Inferior parietal cortex (tissue), 1 donor: Measurements from ENCODE around the gene NOL11.
"Not testable (repeated sequence)": the region's sequence is repeated elsewhere in the genome, so short reads cannot be mapped to it uniquely, and the experiment has no call there.

Experiments
- DNase-seq: peaks from one replicate; pipeline ENCODE4 v3.0.0-alpha.2; 2016; ENCODE audit errors: extremely low spot score

Gene NOL11

DNA sequence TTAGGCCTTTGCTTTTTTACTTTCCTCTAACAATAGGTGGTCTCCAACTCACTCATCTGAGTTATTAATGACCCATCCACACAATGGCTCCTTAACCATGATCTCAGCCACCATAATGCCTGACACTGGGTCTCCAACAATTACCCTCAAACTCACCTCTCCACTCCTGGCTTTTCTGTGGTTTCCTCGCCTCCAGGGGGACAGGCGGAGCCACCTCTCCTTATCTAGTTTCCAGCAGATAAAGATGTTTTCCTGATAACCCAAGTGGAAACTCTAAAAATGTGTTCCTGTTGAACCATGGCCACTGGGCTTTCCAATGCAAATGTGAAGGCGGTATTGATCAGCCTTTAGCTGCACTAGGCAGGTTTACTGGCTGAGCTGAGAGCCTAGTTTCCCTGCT lies 9.4 kb upstream of the NOL11 start:
- DNase-seq: no peak

DNA sequence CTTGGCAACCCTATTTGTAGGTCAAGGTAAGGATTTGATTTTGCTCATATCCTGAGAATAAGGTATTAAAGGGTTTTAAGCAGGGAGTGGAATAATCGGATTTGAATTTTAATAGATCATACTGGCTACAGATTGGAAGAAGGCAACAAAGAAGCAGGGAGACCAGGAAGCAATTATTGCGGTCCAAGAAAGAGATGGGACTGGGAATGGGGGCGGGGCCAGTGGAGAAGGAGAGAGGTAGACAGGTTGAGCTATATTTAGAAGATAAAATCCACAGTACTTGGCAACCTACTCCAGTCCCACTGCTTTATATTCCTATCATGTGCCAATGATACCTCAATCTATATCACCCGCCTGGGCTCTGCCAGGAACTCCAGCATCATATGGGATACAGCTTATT lies 5.8 kb upstream of the NOL11 start:
- no peak for DNase-seq

DNA sequence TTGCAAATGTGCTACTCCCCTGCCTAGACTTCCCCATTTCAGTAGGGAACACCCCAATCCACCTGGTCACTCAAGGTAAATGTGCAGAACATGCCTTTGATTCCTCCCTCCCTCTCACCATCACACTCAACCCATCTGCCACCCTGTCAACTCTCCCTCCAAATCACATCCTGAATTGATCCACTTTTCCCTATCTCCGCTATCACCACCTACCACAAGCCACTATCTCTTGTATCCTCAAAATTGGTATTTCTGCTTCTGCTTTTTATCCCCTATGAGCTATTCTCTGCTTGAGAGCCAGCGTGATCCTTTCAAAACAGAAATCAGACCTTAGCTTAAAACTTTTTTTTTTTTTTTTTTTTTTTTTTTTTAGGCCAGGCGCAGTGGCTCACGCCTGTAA lies 5.4 kb upstream of the NOL11 start:
- DNase-seq: no peak

DNA sequence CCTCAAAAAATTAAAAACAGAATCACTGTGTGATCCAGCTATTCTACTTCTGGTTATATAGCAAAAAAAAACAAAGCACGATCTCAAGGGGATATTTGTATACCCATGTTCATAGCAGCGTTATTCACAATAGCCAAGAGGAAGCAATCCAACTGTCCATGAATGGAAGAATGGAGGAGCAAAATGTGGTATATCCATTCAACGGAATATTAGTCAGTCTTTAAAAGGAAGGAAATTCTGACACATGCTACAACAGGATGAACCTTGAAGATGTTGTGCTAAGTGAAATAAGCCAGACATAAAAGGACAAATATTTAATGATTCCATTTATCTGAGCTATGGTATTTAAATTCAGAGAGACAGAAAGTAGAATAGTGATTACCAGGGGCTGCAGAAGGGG lies 4.6 kb upstream of the NOL11 start:
- no peak for DNase-seq

- DNase-seq: no peak
These were observed 1.3 kb upstream of the NOL11 start for GRCh38 chr17:67716405-67716798.

GRCh38 chr17:67717192-67717623 lies 528 bp upstream of the NOL11 start:
- no peak for DNase-seq

GRCh38 chr17:67718325-67718941 lies 697 bp downstream of the NOL11 start:
- no peak for DNase-seq

GRCh38 chr17:67725373-67725791 lies 7.6 kb downstream of the NOL11 start:
- no peak for DNase-seq

DNA sequence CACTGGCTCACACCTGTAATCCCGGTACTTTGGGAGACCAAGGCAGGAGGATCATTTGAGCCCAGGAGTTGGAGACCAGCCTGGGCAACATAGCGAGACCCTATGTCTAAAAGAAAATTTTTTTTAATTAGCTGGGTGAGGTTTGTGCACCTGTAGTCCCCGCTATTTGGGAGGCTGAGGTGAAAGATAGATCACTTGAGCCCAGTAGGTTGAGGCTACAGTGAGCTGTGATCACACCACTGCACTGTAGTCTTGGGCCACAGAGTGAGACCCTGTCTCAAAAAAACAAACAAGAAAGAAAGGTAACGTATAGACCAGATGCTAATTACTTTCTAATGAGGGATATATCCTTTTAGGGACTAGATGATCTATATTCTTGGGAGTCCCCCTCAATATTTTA lies 8.1 kb downstream of the NOL11 start:
- DNase-seq: no peak

GRCh38 chr17:67727152-67728039 lies 9.7 kb downstream of the NOL11 start:
- DNase-seq: not testable (repeated sequence)

DNA sequence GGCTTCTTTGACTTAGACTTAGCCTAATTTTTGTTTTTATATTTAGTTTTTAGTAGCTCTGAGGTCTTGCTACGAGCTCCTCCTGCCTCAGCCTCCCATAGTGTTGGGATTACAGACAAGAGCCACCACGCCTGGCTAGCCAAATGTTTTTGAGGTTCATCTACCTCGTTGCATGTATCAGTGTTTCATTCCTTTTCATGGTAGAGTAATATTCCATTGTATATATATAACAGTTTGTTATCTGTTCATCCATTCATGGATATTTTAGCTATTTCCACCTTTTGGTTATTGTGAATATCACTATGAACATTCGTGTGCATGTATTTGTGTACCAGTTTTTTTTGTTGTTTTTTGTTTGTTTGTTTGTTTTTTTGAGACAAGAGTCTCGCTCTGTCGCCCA lies 12.2 kb downstream of the NOL11 start:
- DNase-seq: no peak

- no peak for DNase-seq
These were observed 13.0 kb downstream of the NOL11 start for GRCh38 chr17:67730731-67731130.

GRCh38 chr17:67733449-67733848 lies 15.7 kb downstream of the NOL11 start:
- DNase-seq: no peak

GRCh38 chr17:67737145-67737544 lies 19.4 kb downstream of the NOL11 start:
- DNase-seq: no peak

GRCh38 chr17:67742025-67742424 lies 24.3 kb downstream of the NOL11 start:
- DNase-seq: no peak

- DNase-seq: no peak
These were observed 29.2 kb downstream of the NOL11 start for GRCh38 chr17:67746704-67747571.

- DNase-seq: no peak
These were observed 30.0 kb downstream of the NOL11 start for GRCh38 chr17:67747681-67748235.

DNA sequence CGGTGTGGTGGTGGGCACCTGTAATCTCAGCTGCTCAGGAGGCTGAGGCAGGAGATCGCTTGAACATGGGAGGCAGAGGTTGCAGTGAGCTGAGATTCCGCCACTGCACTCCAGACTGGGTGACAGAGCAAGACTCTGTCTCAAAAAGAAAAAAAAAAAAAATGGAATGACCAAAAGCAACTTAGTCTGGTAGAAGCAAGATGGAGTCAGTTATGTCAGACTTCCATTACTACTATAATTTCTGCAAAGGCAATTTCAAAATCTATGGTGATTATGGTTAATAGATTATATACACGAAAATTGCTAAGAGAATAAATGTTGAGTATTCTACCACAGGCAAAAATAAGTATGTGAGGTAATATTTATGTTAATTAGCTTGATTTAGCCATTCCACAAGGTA lies 32.3 kb downstream of the NOL11 start:
- no peak for DNase-seq

GRCh38 chr17:67751101-67752074 lies 33.7 kb downstream of the NOL11 start:
- no peak for DNase-seq

GRCh38 chr17:67752160-67752559 lies 34.4 kb downstream of the NOL11 start:
- not testable (repeated sequence) for DNase-seq

- no peak for DNase-seq
These were observed 35.3 kb downstream of the NOL11 start for GRCh38 chr17:67753026-67753425.
